Kidney epithelial cell (primary cell): ENCODE results near the gene PLEKHO2. TPM values are rescaled to one million over a fixed set of nuclear protein-coding genes. Genes with fewer than 3 reads are reported as not detected.

Experiments used
- DNase-seq: peaks from one replicate; pipeline ENCODE4 v3.0.0-alpha.2; 2010; ENCODE audit warnings: low read depth
- H3K27me3 ChIP-seq: 2 replicates; pipeline ENCODE4 v1.6.0; 2011; ENCODE audit warnings: low read length; ENCODE audit not compliant: control insufficient read depth, insufficient read depth
- H3K36me3 ChIP-seq: 2 replicates; pipeline ENCODE4 v1.5.1; 2011; ENCODE audit warnings: low read length; ENCODE audit not compliant: control insufficient read depth, insufficient read depth
- H3K4me3 ChIP-seq: 2 replicates; pipeline ENCODE4 v1.5.1; 2011; ENCODE audit warnings: low read depth, mild to moderate bottlenecking, control low read depth, low read length
- CTCF ChIP-seq: IDR thresholded peaks from 2 replicates; pipeline ENCODE4 v1.5.1; 2011; ENCODE audit warnings: mild to moderate bottlenecking, moderate library complexity, low read length, control low read depth, inconsistent platforms; ENCODE audit not compliant: insufficient read depth, poor library complexity, severe bottlenecking
- total RNA-seq: library from RNA; depleted of rRNA; stranded (reverse); fragments of >200 nt; gene quantifications from 2 replicates; pipeline ENCODE4 v1.2.3, GENCODE V29; 2015

The PLEKHO2 gene
- total RNA-seq, 1 donor from 2014 or later: 11.0 TPM

GRCh38 chr15:64883997-64884511, 42.3 kb downstream of the PLEKHO2 start:
- TF ChIP-seq CTCF: no peak

GRCh38 chr15:64884679-64885078, 43.0 kb downstream of the PLEKHO2 start:
- H3K4me3 ChIP-seq: no peak overlapping the region
- H3K27me3 ChIP-seq: no peaks in the 10 kb centered on the region
- H3K36me3 ChIP-seq: no peaks in the 10 kb centered on the region
- TF ChIP-seq CTCF: no peak
- DNase-seq: no peak

More at GRCh38 chr15:64883997-64884511, 42.3 kb downstream of the PLEKHO2 start:
- no peak overlapping the region for H3K4me3 ChIP-seq
- H3K36me3 ChIP-seq: no peaks in the 10 kb centered on the region
- peak; percentile 90 for DNase-seq
- no peaks in the 10 kb centered on the region for H3K27me3 ChIP-seq

GRCh38 chr15:64888336-64888735, 46.6 kb downstream of the PLEKHO2 start:
- TF ChIP-seq CTCF: no peak
- no peaks in the 10 kb centered on the region for H3K36me3 ChIP-seq
- no peak overlapping the region for H3K4me3 ChIP-seq
- no peak for DNase-seq
- H3K27me3 ChIP-seq: no peaks in the 10 kb centered on the region

GRCh38 chr15:64891561-64891960, 49.8 kb downstream of the PLEKHO2 start:
- TF ChIP-seq CTCF: no peak
- H3K27me3 ChIP-seq: no peaks in the 10 kb centered on the region
- DNase-seq: no peak
- H3K4me3 ChIP-seq: no peak overlapping the region
- no peaks in the 10 kb centered on the region for H3K36me3 ChIP-seq

GRCh38 chr15:64892847-64893403, 51.2 kb downstream of the PLEKHO2 start:
- H3K4me3 ChIP-seq: no peak overlapping the region
- no peaks in the 10 kb centered on the region for H3K27me3 ChIP-seq
- DNase-seq: no peak
- H3K36me3 ChIP-seq: no peaks in the 10 kb centered on the region
- no peak for TF ChIP-seq CTCF
